Skin epidermis (tissue), 12 donors: Measurements from ENCODE around the gene SUFU.
"Not testable (repeated sequence)": the region's sequence is repeated elsewhere in the genome, so short reads cannot be mapped to it uniquely, and the experiment has no call there.

ENCODE experiments used
- H3K27ac ChIP-seq, 21 experiments: fragments of 200-600 bp; sonication (generic) in 11 of 21; one replicate each; pipeline ENCODE4 v1.5.0; 2020; ENCODE audit warnings: mild to moderate bottlenecking in 3 of 21, inconsistent platforms in 2 of 21, moderate library complexity in 2 of 21
- H3K4me3 ChIP-seq, 7 experiments: fragments of 200-600 bp; sonication (generic) in 2 of 7; one replicate each; pipeline ENCODE4 v1.5.0; 2020; ENCODE audit warnings: inconsistent platforms in 2 of 7, mild to moderate bottlenecking in 2 of 7, moderate library complexity in 1 of 7

Gene SUFU

DNA sequence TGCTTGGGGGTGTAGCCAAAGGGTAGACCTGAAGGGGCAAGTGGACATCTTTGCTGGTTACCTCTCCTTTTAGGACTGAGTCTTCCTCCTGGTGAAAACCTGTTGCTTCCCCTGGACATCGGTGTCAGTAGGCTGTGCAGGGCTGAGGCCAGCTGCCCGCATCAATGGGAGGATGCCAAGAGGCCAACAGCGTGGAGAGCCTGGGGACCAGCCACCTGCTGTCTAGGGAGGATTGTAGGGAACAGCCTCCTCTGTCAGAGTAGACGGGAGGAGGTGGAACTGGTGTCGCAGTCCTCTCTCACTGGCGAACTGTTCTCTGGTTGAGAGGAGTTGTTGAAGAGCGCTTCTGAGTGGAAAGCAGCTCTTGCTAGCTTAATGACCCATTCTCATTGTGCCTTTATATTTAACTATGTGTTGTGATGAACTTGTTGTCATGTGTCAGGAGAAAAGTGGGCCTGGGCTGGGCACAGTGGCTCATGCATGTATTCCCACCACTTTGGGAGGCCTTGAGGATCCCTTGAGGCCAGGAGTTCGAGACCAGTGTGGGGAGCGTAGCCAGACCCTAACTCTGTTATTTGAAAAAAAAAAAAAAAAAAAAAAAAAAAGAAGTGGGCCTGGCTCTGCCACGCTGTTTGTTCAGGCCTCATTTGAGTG, 1.8 kb downstream of the SUFU start:
- peak overlapping the region in 8 of 21 experiments; percentile 42 to 94 (median 92) for H3K27ac ChIP-seq
- H3K4me3 ChIP-seq = peak overlapping the region in 3 of 7 experiments; percentile 91 to 99 (median 92)

DNA sequence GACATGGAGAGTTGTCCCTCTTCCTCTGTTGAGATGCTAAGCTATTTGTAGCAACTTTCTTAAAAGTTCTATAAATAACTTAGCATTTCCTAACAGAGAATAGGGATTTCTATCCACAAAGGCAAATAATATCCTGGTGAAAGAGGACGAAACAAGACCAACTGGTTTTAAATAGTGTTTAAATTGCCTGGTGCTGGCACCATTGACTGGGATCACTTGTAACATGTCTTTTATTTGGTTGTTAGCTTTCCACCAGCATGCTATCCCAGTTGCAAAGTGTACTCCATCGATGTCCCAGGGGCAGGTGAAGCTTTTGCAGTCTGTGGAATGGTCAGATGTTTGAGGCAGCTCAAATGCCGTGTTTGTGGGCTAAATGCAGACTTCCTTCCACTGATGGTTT, 3.7 kb downstream of the SUFU start:
- H3K27ac ChIP-seq = no peak overlapping the region
- H3K4me3 ChIP-seq = no peak overlapping the region

DNA sequence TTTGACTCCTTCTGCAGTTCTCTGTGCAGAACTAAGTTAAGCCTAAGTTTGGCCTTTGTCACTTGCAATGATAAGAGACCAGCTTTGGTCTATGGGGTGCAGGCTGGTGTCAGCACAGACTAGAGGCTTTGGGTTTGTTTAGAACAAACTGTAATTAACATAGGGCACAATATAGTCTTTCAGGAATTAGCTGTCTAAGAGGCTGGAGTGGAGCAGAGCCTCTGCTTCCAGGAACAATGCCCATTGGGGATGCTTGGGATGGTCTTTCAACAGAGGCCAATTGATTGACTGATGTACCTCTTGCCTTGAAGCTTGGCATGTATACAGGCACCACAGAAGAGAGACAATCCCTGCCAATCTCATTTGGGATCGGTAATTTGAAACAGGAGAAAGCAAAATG, 4.7 kb downstream of the SUFU start:
- H3K4me3 ChIP-seq = no peak overlapping the region
- peak overlapping the region in 10 of 21 experiments; percentile 1 to 75 (median 48) for H3K27ac ChIP-seq

DNA sequence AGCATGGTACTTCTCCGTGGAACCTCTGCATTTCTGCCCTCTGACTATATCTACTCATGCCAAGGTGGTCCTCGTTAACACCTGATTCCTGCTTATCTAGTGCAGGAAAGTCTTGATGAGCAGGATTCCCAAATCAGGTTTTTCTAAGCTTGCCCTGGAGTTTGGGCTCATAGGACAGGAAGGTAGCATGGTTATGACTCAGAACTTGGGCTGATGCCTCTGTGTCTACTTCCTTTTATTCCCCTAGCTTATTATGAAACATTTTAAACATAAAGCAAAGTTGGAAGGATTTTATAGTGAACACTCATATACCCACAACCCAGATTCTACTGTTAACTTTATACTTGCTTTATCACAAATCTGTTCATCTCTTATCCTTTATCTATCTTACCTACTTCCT, 5.6 kb downstream of the SUFU start:
- H3K4me3 ChIP-seq = no peak overlapping the region
- H3K27ac ChIP-seq = peak overlapping the region in 13 of 21 experiments; percentile 1 to 75 (median 43)

DNA sequence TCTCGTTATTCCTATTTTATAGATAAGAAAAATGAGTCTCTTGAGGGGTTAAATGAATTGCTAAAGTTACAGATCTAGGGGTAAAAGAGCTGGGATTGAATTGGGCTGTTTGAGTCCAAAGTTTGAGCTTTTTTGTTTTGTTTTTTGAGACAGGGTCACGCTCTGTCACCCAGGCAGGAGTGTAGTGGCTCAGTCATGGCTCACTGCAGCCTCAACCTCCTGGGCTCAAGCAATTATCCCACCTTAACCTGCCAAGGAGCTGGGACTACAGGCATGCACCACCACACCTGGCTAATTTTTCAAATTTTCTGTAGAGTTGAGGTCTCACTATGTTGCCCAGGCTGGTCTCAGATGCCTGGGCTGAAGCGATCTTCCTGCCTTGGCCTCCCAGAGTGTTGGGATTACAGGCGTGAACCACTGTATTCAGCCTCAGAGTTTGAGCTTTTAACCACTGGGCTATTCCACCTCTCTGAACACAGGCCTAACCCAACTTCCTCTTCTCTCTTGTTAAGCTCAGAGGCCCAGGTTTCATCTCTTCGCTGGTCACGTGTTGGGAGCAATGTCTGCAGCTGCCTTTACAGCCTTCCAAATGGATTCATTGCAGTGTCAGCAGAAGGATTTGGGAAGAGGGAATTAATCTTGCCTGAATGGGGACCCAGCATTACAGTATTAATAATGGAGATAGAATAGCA, 8.0 kb downstream of the SUFU start:
- H3K4me3 ChIP-seq = no peak overlapping the region
- peak overlapping the region in 2 of 21 experiments; percentile 36 to 54 for H3K27ac ChIP-seq

DNA sequence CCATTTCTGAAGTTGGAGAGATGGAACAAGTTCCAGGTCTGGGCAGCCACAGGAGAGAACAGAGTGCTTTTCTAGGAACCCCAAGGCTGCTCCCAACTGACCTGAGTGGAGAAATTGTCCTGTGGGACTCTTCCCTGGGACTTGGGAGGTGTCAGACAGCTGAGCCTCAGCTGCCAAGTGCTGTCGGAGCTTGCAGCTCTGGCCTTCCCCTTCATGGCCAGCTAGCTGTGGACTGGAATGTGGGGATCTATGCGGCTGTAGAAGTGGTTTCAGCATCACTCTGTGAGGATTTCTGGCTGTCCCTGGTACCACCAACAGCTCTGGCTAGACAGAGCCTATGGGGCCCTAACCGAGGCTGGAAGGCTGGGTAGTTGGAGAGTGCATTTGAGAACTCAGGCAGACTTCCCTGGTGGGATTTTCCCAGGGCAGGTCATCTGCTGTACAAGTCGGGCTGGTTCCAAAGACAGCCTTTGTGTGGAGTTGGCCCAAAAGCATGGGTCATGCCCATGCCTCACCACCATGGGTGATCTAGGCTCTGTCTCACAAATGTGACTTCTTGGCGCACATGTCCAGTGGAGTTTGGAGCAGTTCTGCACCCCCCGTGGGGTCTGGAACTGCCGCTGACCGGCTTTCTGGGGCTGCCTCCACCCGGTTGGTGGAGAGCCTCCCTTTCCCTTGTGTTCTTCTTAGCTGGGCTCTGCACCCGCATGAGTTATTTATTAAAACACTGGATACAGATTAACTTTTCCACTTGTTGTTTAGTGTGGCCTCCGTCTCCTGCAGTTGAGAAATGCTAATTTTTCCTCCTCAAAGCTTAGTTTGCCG, 10.9 kb downstream of the SUFU start:
- Histone ChIP-seq H3K4me3 (no peak overlapping the region), H3K27ac (peak overlapping the region in 3 of 21 experiments; percentile 2 to 20 (median 3))

DNA sequence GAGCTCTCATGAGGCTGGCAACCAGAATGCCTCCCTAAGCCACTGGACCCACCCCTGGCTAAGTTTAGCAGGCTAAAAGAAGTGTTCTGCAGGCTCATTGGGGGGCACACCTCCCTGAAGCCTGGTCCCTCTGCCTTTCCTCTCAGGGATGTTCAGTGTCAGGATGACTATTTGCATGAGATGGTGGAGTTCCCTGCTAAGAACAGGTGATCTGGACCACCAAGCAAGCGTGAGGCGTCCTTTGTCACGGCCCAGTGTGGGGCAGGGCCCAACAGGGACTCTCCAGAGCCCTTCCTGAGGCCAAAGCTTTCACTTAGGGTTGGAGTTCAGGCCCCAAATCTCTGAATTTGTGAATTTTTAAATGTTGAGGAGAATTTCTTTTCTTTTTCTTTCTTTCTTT, 12.0 kb downstream of the SUFU start:
- H3K4me3 ChIP-seq = no peak overlapping the region
- no peak overlapping the region for H3K27ac ChIP-seq

DNA sequence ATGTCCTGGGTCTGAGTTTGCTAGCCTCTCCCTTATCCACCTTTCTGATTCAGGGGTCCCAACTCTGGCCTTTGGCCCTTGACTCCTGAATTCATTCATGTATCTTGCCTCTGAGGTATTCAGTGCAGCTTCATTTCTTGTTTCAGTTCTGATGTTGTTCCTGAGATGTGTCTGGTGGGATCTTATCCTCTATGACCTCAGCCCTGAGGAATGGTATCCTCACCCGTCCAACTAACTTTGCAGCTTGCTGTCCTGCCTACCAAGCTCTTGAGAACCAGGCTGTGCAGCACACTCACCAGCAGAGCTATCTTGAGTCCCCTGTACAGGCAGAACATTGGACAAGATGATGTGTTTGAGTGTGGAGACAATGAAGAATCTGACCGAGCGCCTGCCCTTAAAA, 13.8 kb downstream of the SUFU start:
- Histone ChIP-seq H3K4me3 (no peak overlapping the region), H3K27ac (no peak overlapping the region)

DNA sequence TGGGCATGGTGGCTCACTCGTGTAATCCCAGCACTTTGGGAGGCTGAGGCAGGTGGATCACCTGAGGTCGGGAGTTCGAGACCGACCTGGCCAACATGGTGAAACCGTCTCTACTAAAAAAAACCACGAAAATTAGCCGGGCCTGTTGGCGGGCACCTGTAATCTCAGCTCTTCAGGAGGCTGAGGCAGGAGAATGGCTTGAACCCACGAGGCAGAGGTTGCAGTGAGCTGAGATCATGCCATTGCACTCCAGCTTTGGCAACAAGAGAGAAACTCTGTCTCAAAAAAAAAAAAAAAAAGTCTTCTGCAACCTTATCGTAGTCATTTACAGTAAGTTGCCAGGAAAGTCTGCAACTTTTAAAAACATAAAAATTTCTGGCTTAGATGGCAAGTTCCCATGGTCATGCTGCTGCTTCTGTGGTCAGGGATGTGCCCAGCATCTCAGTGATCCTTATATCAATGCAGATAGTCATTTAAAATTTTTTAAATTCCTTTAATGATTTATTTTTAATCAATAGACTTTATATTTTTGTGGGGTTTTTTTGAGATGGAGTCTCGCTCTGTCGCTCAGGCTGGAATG, 15.6 kb downstream of the SUFU start:
- Histone ChIP-seq H3K4me3 (no peak overlapping the region), H3K27ac (no peak overlapping the region)

DNA sequence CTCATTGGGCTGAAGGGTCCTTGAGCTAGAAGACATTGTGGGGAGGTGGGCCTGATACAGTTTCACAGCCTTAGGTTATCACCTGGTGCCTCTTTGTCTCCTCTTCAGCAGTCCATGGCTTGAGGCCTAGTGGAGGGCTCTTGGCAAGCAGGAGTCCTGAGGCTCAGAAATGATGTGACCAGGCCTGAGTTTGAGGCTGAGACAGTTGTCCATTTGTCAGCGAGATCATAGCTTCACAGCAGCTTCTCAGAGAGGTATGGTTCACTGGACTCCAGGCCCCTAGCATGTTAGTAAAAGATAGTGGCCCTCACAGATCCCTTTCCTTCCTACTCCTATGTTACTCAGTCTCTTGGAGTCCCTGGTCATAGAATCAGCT, 19.1 kb downstream of the SUFU start:
- no peak overlapping the region for H3K4me3 ChIP-seq
- peak overlapping the region in 1 of 21 experiments; percentile 8 for H3K27ac ChIP-seq

DNA sequence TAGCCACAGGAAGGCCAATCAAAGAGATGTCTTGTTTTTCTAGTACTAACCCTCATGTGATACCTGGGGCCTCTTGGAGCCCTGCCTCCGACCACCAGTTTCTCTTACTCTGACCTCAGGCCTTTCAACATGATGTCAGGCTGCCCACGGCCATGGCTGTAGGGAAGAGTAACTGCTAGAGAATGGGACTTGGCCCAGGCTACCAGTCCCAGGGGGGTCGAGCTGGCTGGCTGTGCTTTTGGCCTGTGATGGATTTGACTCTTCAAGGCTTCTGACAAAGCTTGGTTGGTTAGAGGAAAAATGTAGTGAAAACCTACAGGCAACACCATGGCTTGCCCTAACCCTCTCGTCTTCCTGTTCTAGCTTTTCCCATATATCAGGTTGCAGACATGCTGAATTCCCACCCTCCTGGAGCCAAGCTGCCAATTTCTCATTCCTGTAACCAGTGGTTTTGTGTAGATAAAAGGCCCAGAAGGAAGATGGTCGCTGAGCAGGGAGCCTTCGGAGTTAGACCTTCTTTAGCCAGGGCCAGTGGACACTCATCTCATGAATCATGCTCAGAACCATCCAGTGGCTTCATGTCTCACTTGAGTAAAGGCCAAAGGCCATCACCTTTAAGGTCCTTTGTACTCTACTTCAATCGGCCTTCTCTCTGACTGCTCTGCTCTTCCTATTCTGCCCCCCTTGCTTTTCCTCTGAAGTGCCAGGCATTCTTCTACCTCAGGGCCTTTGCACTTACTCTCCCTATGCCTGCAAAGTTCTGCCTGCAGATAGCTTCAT, 19.7 kb downstream of the SUFU start:
- H3K4me3 ChIP-seq = no peak overlapping the region
- H3K27ac ChIP-seq = peak overlapping the region in 2 of 21 experiments; percentile 8 to 9

DNA sequence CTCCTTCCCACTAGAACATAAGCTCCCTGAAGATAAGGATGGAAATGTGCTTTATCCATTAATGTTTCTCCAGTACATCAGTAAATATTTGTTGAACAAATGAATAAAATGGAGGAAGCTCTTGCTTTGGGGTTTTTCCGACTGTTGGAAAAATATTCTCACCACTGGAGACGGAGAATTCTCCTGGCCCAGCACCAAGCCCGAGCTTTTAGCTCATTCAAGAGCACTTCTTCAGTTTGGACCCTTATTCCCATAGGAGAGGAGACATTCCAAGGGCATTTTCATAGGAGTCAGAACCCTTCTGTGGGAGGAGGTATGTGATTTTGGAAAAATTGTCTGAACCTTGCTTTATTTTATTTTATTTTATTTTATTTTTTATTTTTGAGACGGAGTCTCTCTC, 21.0 kb downstream of the SUFU start:
- H3K4me3 ChIP-seq = no peak overlapping the region

DNA sequence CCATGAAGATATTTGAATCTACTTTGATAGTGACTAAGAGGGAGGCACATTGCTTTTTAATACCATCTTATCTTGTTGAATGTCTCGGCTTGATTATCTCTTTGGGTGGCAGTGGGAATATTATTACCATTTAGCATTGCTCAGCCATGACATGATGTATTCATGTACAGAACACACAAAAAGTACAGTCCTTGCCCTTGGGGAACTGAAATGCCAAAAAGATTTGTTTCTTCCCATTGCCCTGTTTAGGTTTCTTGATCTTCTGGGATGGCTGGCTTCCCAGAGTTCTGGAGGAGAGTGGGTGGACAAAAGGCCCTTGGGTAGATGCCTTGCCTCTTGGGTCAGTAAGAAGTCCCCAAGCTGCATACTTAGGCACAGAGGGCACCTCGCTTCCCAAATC, 23.8 kb downstream of the SUFU start:
- no peak overlapping the region for H3K4me3 ChIP-seq

More for the DNA sequence above, 21.0 kb downstream of the SUFU start:
- no peak overlapping the region for H3K27ac ChIP-seq

DNA sequence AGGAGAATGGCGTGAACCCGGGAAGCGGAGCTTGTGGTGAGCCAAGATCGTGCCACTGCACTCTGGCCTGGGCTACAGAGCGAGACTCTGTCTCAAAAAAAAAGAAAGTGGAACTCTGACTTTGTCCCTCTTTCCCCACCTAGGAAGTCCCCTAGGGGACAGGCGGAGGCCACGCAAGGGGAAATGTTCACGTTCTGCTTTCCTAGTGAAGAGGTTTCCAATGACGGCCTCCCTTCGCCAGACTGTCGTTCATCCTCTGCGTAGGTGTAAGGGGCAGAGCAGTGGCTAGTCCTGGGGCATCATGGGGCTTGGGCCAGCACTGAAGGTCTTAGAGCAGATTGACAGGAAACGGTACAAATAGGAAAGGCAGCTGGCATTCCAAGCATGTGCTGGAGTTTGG, 30.6 kb downstream of the SUFU start:
- Histone ChIP-seq H3K27ac (no peak overlapping the region), H3K4me3 (no peak overlapping the region)

More for the DNA sequence above, 23.8 kb downstream of the SUFU start:
- H3K27ac ChIP-seq = no peak overlapping the region

DNA sequence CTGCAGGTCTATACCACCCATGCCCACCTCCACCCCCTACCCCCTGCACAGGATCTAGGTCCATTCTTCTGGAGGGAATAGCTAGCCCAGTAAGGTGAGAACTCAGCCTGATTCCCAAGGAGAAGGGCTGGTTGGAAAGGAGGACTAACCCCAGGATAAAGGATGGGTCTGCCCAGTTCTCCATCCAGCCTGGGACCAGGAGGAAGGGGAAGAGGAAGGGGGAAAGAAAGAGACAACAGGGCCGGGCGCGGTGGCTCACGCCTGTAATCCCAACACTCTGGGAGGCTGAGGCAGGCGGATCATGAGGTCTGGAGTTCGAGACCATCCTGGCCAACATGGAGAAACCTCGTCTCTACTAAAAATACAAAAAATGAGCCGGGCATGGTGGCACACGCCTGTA, 31.2 kb downstream of the SUFU start:
- not testable (repeated sequence) for H3K4me3 ChIP-seq, H3K27ac ChIP-seq

DNA sequence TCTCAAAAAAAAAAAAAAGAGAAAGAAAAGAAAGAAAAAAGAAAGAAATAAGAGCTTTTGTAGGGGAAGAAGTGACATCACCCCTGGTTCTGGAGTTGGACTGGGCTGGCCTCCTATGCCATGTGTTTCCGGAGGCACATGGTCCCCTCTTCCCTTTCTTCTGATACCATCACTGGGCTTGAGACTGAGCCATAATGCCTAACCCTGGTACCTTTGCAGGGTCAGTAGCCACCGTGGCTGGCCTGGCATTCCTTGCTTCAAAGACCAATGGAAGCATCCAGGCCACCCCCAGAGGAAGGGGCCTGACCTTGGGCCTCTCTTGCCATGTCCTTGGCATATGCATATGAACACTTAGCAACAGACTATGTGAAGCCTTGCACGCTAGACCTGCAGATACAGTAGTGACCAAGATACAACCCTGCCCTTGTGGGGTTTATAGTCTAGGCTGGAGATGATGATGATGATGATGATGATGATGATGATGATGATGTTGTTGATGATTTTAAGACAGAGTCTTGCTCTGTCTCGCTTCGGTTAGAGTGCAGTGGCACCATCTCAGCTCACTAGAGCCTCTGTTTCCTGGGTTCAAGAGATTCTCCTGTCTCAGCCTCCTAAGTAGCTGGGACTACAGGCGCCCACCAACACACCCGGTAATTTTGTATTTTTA, 31.8 kb downstream of the SUFU start:
- Histone ChIP-seq H3K4me3 (no peak overlapping the region), H3K27ac (no peak overlapping the region)

DNA sequence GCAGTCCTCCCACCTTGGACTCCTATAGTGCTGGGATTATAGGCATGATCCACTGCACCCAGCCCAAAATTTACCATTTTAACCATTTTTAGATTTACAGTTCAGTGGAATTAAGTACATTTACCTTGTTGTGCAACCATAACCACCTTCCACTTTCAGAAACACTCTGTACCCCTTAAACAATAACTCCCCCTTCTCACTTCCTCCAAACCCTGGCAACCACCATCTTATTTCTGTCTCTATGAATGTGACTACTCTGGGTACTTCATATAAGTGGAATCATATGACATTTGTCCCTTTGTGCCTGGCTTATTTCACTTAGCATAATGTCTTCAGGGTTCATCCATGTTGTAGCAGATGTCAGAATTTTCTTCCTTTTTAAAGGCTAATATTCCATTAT, 33.6 kb downstream of the SUFU start:
- no peak overlapping the region for H3K27ac ChIP-seq
- H3K4me3 ChIP-seq = no peak overlapping the region

DNA sequence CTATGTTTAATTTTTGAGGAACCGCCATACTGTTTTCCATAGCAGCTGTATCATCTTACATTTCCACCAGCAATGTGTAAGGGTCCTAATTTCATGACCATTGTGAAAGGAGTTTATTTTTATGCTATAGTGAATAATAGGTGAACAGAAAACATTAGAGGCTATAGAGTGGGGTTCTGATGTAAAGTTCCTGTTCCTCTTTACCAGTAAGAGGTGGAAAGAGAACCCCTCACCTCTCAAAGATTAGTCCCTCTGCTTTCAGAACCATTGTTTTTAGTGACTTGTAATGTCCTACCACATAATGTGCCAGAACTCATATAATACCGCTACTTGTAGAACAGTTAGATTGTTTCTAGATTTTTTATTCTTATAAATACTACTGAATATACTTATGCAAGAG, 34.2 kb downstream of the SUFU start:
- H3K27ac ChIP-seq = no peak overlapping the region
- no peak overlapping the region for H3K4me3 ChIP-seq

DNA sequence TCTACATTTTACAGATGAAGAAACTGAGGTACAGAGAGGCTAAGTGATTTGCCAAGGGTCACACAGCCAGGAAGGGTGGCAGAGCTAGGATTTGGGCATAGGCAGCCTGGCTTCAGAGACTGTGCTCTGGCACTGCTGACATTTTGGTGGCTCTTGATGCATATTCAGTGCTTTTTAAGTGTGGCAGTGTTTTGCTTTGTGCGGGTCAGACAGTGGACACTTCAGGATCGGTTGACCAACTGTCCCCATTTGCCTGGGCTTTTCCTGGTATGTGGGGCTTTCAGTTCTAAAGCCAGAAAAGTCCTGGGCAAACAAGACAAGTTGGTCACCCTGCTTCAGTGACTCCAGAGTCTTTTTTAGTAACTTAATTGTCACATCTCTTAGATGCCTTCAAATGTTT, 35.0 kb downstream of the SUFU start:
- no peak overlapping the region for H3K27ac ChIP-seq
- no peak overlapping the region for H3K4me3 ChIP-seq
